ENCODE measurements around the gene BTF3.

Gene BTF3

GRCh38 chr5:73532195-73532594 is 34.0 kb downstream of the BTF3 start:
- H3K36me3 ChIP-seq (ENCODE audit: control insufficient read depth in 4 of 4, insufficient read depth in 4 of 4, low read length in 3 of 4): no peaks in the 10 kb centered on the region
- H3K4me3 ChIP-seq (ENCODE audit: control insufficient read depth in 1 of 7, extremely low read depth in 1 of 7, insufficient read depth in 4 of 7, low read depth in 2 of 7, low read length in 6 of 7): no peak overlapping the region
- H3K9me3 ChIP-seq (ENCODE audit: control extremely low read depth in 1 of 5, control insufficient read depth in 4 of 5, insufficient read depth in 2 of 5, low read depth in 1 of 5, low read length in 4 of 5): peaks cover 0 to 3% (median 0%) of the 10 kb centered on the region in 5 experiments
- H3K4me1 ChIP-seq (ENCODE audit: control extremely low read depth in 1 of 4, control insufficient read depth in 4 of 4, insufficient read depth in 4 of 4, low read length in 3 of 4): no peaks in the 10 kb centered on the region
- WGBS (ENCODE audit: insufficient coverage): 100% methylated on average over 3 of the region's 5 CpGs
- POLR2A ChIA-PET: no interaction called here
- no peak for DNase-seq
- H3K27ac ChIP-seq (ENCODE audit: insufficient read depth in 1 of 2, low read depth in 1 of 2, low read length in 2 of 2, poor library complexity in 1 of 2, severe bottlenecking in 2 of 2): no peak overlapping the region
- CTCF ChIA-PET: no interaction called here
- H3K27me3 ChIP-seq (replicated peaks in 2 of 5; ENCODE audit: control insufficient read depth in 4 of 5, insufficient read depth in 5 of 5, low read length in 4 of 5): peaks cover 0 to 19% (median 5%) of the 10 kb centered on the region in 5 experiments

- 95% methylated on average over 5 of the region's 5 CpGs for WGBS (ENCODE audit: insufficient coverage)
- H3K4me3 ChIP-seq (ENCODE audit: control insufficient read depth in 1 of 7, extremely low read depth in 1 of 7, insufficient read depth in 4 of 7, low read depth in 2 of 7, low read length in 6 of 7): no peak overlapping the region
- H3K9me3 ChIP-seq (ENCODE audit: control extremely low read depth in 1 of 5, control insufficient read depth in 4 of 5, insufficient read depth in 2 of 5, low read depth in 1 of 5, low read length in 4 of 5): peaks cover 0 to 3% (median 0%) of the 10 kb centered on the region in 5 experiments
- no peaks in the 10 kb centered on the region for H3K4me1 ChIP-seq (ENCODE audit: control extremely low read depth in 1 of 4, control insufficient read depth in 4 of 4, insufficient read depth in 4 of 4, low read length in 3 of 4)
- DNase-seq: no peak
- H3K27ac ChIP-seq (ENCODE audit: insufficient read depth in 1 of 2, low read depth in 1 of 2, low read length in 2 of 2, poor library complexity in 1 of 2, severe bottlenecking in 2 of 2): no peak overlapping the region
- CTCF ChIA-PET: interaction anchor here (5.8 kb wide), 1 partner anchor 12 kb away, joined by 55 read pairs; no protein-coding TSS in a partner anchor
- H3K36me3 ChIP-seq (ENCODE audit: control insufficient read depth in 4 of 4, insufficient read depth in 4 of 4, low read length in 3 of 4): no peaks in the 10 kb centered on the region
- POLR2A ChIA-PET: no interaction called here
- H3K27me3 ChIP-seq (replicated peaks in 2 of 5; ENCODE audit: control insufficient read depth in 4 of 5, insufficient read depth in 5 of 5, low read length in 4 of 5): peaks cover 0 to 17% (median 5%) of the 10 kb centered on the region in 5 experiments
Measured at GRCh38 chr5:73534011-73534644, 35.9 kb downstream of the BTF3 start.

- 100% methylated on average over 1 of the region's 2 CpGs for WGBS (ENCODE audit: insufficient coverage)
- no peak for DNase-seq
- ChIA-PET CTCF (interaction anchor here (0.7 to 5.8 kb wide), 4 partner anchors 9 to 13 kb away, joined by 3 to 55 read pairs (median 6); no protein-coding TSS in a partner anchor), POLR2A (no interaction called here)
- no peak overlapping the region for H3K4me3 ChIP-seq (ENCODE audit: control insufficient read depth in 1 of 7, extremely low read depth in 1 of 7, insufficient read depth in 4 of 7, low read depth in 2 of 7, low read length in 6 of 7)
- no peaks in the 10 kb centered on the region for H3K4me1 ChIP-seq (ENCODE audit: control extremely low read depth in 1 of 4, control insufficient read depth in 4 of 4, insufficient read depth in 4 of 4, low read length in 3 of 4)
- H3K9me3 ChIP-seq (ENCODE audit: control extremely low read depth in 1 of 5, control insufficient read depth in 4 of 5, insufficient read depth in 2 of 5, low read depth in 1 of 5, low read length in 4 of 5): peaks cover 0 to 3% (median 0%) of the 10 kb centered on the region in 5 experiments
- no peaks in the 10 kb centered on the region for H3K36me3 ChIP-seq (ENCODE audit: control insufficient read depth in 4 of 4, insufficient read depth in 4 of 4, low read length in 3 of 4)
- no peak overlapping the region for H3K27ac ChIP-seq (ENCODE audit: insufficient read depth in 1 of 2, low read depth in 1 of 2, low read length in 2 of 2, poor library complexity in 1 of 2, severe bottlenecking in 2 of 2)
- peaks cover 0 to 17% (median 7%) of the 10 kb centered on the region in 5 experiments for H3K27me3 ChIP-seq (replicated peaks in 2 of 5; ENCODE audit: control insufficient read depth in 4 of 5, insufficient read depth in 5 of 5, low read length in 4 of 5)
Measured at GRCh38 chr5:73534971-73535370, 36.7 kb downstream of the BTF3 start.

- Histone ChIP-seq H3K36me3 (ENCODE audit: control insufficient read depth in 4 of 4, insufficient read depth in 4 of 4, low read length in 3 of 4) (no peaks in the 10 kb centered on the region), H3K4me3 (ENCODE audit: control insufficient read depth in 1 of 7, extremely low read depth in 1 of 7, insufficient read depth in 4 of 7, low read depth in 2 of 7, low read length in 6 of 7) (no peak overlapping the region), H3K4me1 (ENCODE audit: control extremely low read depth in 1 of 4, control insufficient read depth in 4 of 4, insufficient read depth in 4 of 4, low read length in 3 of 4) (no peaks in the 10 kb centered on the region), H3K27ac (ENCODE audit: insufficient read depth in 1 of 2, low read depth in 1 of 2, low read length in 2 of 2, poor library complexity in 1 of 2, severe bottlenecking in 2 of 2) (no peak overlapping the region), H3K9me3 (ENCODE audit: control extremely low read depth in 1 of 5, control insufficient read depth in 4 of 5, insufficient read depth in 2 of 5, low read depth in 1 of 5, low read length in 4 of 5) (peaks cover 0 to 1% (median 0%) of the 10 kb centered on the region in 5 experiments), H3K27me3 (replicated peaks in 2 of 5; ENCODE audit: control insufficient read depth in 4 of 5, insufficient read depth in 5 of 5, low read length in 4 of 5) (peaks cover 0 to 11% (median 7%) of the 10 kb centered on the region in 5 experiments)
- CTCF ChIA-PET: interaction anchor here (4.1 to 5.8 kb wide), 2 partner anchors 13 to 18 kb away, joined by 24 to 55 read pairs; no protein-coding TSS in a partner anchor
- no peak for DNase-seq
- 100% methylated on average over 2 of the region's 2 CpGs for WGBS (ENCODE audit: insufficient coverage)
- POLR2A ChIA-PET: no interaction called here
Measured at GRCh38 chr5:73539730-73540129, 41.5 kb downstream of the BTF3 start.

GRCh38 chr5:73540192-73540591 is 42.0 kb downstream of the BTF3 start:
- Histone ChIP-seq H3K27ac (ENCODE audit: insufficient read depth in 1 of 2, low read depth in 1 of 2, low read length in 2 of 2, poor library complexity in 1 of 2, severe bottlenecking in 2 of 2) (no peak overlapping the region), H3K36me3 (ENCODE audit: control insufficient read depth in 4 of 4, insufficient read depth in 4 of 4, low read length in 3 of 4) (no peaks in the 10 kb centered on the region), H3K27me3 (replicated peaks in 2 of 5; ENCODE audit: control insufficient read depth in 4 of 5, insufficient read depth in 5 of 5, low read length in 4 of 5) (peaks cover 0 to 11% (median 7%) of the 10 kb centered on the region in 5 experiments), H3K9me3 (ENCODE audit: control extremely low read depth in 1 of 5, control insufficient read depth in 4 of 5, insufficient read depth in 2 of 5, low read depth in 1 of 5, low read length in 4 of 5) (no peaks in the 10 kb centered on the region), H3K4me3 (ENCODE audit: control insufficient read depth in 1 of 7, extremely low read depth in 1 of 7, insufficient read depth in 4 of 7, low read depth in 2 of 7, low read length in 6 of 7) (no peak overlapping the region), H3K4me1 (ENCODE audit: control extremely low read depth in 1 of 4, control insufficient read depth in 4 of 4, insufficient read depth in 4 of 4, low read length in 3 of 4) (no peaks in the 10 kb centered on the region)
- ChIA-PET CTCF (interaction anchor here (5.8 kb wide), 1 partner anchor 19 kb away, joined by 55 read pairs; no protein-coding TSS in a partner anchor), POLR2A (no interaction called here)
- peak in 1 of 3 donors; percentile 28 for DNase-seq
- WGBS (ENCODE audit: insufficient coverage): 65% methylated on average over 3 of the region's 3 CpGs

GRCh38 chr5:73542020-73542419 is 43.8 kb downstream of the BTF3 start:
- Histone ChIP-seq H3K9me3 (ENCODE audit: control extremely low read depth in 1 of 5, control insufficient read depth in 4 of 5, insufficient read depth in 2 of 5, low read depth in 1 of 5, low read length in 4 of 5) (no peaks in the 10 kb centered on the region), H3K4me3 (ENCODE audit: control insufficient read depth in 1 of 7, extremely low read depth in 1 of 7, insufficient read depth in 4 of 7, low read depth in 2 of 7, low read length in 6 of 7) (no peak overlapping the region), H3K4me1 (ENCODE audit: control extremely low read depth in 1 of 4, control insufficient read depth in 4 of 4, insufficient read depth in 4 of 4, low read length in 3 of 4) (no peaks in the 10 kb centered on the region), H3K36me3 (ENCODE audit: control insufficient read depth in 4 of 4, insufficient read depth in 4 of 4, low read length in 3 of 4) (no peaks in the 10 kb centered on the region), H3K27me3 (replicated peaks in 2 of 5; ENCODE audit: control insufficient read depth in 4 of 5, insufficient read depth in 5 of 5, low read length in 4 of 5) (peaks cover 0 to 11% (median 7%) of the 10 kb centered on the region in 5 experiments), H3K27ac (ENCODE audit: insufficient read depth in 1 of 2, low read depth in 1 of 2, low read length in 2 of 2, poor library complexity in 1 of 2, severe bottlenecking in 2 of 2) (no peak overlapping the region)
- ChIA-PET CTCF (interaction anchor here (0.6 kb wide), 1 partner anchor 134 kb away, joined by 3 read pairs; no protein-coding TSS in a partner anchor), POLR2A (interaction anchor here (0.6 kb wide), 1 partner anchor 18 kb away, joined by 3 read pairs; no protein-coding TSS in a partner anchor)
- DNase-seq: no peak
- 100% methylated on average over 1 of the region's 4 CpGs for WGBS (ENCODE audit: insufficient coverage)

All from common myeloid progenitor, CD34-positive (primary cell).